Epithelial cell of esophagus (primary cell): ENCODE results near the gene ARHGAP26.

Experiments
- DNase-seq: peaks from one replicate; pipeline ENCODE4 v3.0.0; 2010; ENCODE audit warnings: low read depth
- H3K4me3 ChIP-seq: 2 replicates; pipeline ENCODE4 v1.5.1; 2011; ENCODE audit warnings: mild to moderate bottlenecking, low read length, control low read depth
- TF ChIP-seq, protein P1 (sequence below): IDR thresholded peaks from 2 replicates; pipeline ENCODE4 v1.5.1; 2011; ENCODE audit warnings: low read depth, mild to moderate bottlenecking, low read length, control low read depth, inconsistent platforms; ENCODE audit not compliant: insufficient read depth; ENCODE audit errors: missing control alignments

ARHGAP26 gene

DNA sequence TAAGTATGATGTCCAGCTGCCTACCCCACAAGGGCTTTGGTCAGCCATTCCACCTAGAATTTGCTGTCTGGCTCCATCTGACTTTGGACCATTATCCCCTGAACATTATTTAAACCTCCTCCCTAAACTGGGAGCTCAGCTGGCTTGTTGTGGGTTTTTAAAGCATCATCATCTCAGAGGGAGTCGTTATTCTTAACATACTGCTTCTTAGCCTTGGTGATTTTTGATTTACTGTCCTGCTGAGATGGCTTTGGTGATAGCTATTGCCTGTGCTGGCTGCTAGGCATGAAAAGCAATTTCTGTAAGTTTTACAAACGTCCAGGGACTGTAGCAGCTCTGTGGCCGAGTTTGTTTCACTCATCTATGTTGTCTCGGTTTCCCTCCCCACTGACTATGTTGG is 377.2 kb downstream of the ARHGAP26 start:
- no peak overlapping the region for H3K4me3 ChIP-seq
- no peak for DNase-seq
- TF ChIP-seq, protein P1, sequence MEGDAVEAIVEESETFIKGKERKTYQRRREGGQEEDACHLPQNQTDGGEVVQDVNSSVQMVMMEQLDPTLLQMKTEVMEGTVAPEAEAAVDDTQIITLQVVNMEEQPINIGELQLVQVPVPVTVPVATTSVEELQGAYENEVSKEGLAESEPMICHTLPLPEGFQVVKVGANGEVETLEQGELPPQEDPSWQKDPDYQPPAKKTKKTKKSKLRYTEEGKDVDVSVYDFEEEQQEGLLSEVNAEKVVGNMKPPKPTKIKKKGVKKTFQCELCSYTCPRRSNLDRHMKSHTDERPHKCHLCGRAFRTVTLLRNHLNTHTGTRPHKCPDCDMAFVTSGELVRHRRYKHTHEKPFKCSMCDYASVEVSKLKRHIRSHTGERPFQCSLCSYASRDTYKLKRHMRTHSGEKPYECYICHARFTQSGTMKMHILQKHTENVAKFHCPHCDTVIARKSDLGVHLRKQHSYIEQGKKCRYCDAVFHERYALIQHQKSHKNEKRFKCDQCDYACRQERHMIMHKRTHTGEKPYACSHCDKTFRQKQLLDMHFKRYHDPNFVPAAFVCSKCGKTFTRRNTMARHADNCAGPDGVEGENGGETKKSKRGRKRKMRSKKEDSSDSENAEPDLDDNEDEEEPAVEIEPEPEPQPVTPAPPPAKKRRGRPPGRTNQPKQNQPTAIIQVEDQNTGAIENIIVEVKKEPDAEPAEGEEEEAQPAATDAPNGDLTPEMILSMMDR: no peak

DNA sequence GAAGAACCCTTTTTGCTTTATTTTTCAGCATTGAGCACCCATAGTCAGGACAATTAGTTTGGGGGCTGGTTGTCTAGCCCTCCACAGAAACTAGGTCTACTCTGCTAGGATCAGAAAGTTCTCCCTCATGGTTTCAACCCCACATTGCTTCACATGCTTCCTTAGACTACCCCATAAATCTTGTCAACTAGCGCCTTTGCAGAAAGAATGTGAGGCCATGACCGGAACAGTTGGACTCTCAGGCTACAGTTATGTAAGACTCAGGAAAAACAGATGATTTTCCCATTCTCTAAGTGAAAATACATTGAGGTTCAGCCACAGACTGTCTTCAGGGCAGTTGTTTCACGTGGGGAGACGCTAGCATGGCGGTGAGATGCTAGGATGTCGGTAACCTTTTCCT is 377.7 kb downstream of the ARHGAP26 start:
- H3K4me3 ChIP-seq: no peak overlapping the region
- TF ChIP-seq, protein P1: no peak
- no peak for DNase-seq

DNA sequence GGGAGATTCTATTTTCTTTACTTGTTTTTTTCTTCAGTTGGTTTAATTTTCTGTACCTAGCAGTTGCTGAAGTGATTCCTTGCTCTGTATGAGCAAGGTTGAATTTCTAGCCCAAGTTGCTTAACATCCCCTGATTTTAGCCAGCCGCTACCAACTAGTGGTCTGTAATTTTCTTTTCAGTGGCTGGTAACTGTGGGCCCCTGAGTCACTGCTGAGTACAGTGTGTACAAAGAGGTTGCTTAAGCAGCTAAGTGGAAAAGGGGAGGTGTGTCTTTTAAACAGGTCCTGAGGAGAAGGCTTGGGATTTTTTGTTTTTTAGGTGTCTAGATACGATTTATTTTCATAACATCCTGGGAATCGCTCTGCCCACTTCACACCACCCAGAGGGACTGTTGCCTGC is 378.6 kb downstream of the ARHGAP26 start:
- no peak overlapping the region for H3K4me3 ChIP-seq
- TF ChIP-seq, protein P1: no peak
- DNase-seq: peak; percentile 84

DNA sequence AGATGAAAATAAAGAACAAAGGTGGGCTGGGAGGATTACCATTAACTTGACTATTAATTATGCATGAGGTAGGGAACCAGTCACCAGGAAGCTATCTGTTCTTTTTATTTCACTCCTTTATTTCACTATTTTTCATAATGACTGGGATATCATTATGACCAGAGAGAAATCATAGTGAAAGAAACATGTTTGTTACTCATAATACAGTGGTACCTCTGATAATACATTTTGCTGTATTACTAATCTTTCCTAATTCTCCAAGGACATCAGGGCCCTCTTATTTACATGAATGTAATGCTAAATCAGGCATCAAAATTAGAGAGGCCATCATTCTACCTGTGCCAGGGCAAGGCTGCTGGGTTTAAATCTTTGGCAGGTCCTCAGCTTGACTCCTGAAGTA is 379.6 kb downstream of the ARHGAP26 start:
- TF ChIP-seq, protein P1: no peak
- no peak overlapping the region for H3K4me3 ChIP-seq
- DNase-seq: no peak

DNA sequence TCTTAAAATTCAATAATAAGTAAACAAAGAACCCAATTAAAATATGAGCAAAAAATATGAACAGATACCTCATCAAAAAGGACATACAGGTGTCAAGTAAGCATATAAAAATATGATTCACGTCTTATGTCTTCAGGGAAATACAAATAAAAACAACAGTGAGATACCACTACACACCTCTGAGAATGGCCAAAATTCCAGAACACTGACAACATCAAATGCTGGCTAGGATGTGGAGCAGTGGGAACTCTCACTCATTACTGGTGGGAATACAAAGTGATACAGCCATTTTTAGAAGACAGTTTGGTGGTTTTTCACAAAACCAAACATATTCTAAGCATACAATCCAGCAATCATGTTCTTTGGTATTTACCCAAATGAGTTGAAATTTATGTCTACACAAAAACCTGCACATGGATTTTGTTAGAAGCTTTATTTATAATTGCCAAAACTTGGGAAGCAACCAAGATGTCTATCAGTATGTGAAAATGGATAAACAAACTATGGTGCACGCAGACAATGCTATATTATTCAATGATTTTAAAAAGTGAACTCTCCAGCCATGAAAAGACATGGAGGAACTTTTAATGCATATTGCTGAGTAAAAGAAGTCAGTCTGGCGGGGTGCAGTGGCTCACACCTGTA is 381.0 kb downstream of the ARHGAP26 start:
- DNase-seq: peak; percentile 31
- TF ChIP-seq, protein P1: no peak
- H3K4me3 ChIP-seq: no peak overlapping the region

DNA sequence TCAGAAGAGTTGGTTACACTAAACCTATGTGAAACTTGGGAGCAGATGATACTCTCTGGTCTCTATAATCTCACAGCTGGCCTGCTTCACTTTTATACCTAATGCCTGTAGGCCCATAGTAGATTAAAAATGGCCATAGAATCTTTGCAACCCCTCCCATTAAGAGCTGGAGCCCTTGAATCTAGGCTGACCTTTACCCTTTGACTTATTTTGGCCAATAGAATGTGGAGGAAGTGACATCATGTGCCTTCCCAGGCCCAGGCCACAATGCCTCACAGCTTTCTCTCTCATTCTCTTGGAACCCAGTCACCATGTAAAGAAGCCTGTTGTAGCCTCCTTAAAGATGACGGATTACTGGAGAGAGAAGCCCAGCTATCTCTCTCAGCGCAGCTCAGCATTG is 382.3 kb downstream of the ARHGAP26 start:
- TF ChIP-seq, protein P1: no peak
- H3K4me3 ChIP-seq: no peak overlapping the region
- DNase-seq: no peak
